ENCODE measurements around the gene OSBPL7.
"Not testable (repeated sequence)": the region's sequence is repeated elsewhere in the genome, so short reads cannot be mapped to it uniquely, and the experiment has no call there.

The OSBPL7 gene

GRCh38 chr17:47791025-47791424, 30.6 kb downstream of the OSBPL7 start:
- FAIRE-seq: no peak
- DNase-seq (ENCODE audit: insufficient read length, low spot score): no peak
- TF ChIP-seq PAX5 (IDR thresholded peaks at IDR 0.05; ENCODE audit: insufficient read depth, low read length, severe bottlenecking) (no peak), SPI1 (IDR thresholded peaks at IDR 0.05; ENCODE audit: low read depth, low read length) (no peak), TAF1 (IDR thresholded peaks at IDR 0.05; ENCODE audit: low read depth, low read length) (no peak), POU2F2 (IDR thresholded peaks at IDR 0.05; ENCODE audit: low read depth, low read length) (no peak), POLR2AphosphoS5 (IDR thresholded peaks at IDR 0.05; ENCODE audit: low read depth, low read length) (no peak), POLR2A (IDR thresholded peaks at IDR 0.05; ENCODE audit: low read depth, low read length) (no peak)

- TF ChIP-seq POLR2A (IDR thresholded peaks at IDR 0.05; ENCODE audit: low read depth, low read length): no peak
- no peak for TF ChIP-seq SPI1 (IDR thresholded peaks at IDR 0.05; ENCODE audit: low read depth, low read length)
- no peak for TF ChIP-seq POU2F2 (IDR thresholded peaks at IDR 0.05; ENCODE audit: low read depth, low read length)
- TF ChIP-seq TAF1 (IDR thresholded peaks at IDR 0.05; ENCODE audit: low read depth, low read length): no peak
- no peak for FAIRE-seq
- DNase-seq (ENCODE audit: insufficient read length, low spot score): no peak
These were observed 31.7 kb downstream of the OSBPL7 start for GRCh38 chr17:47789611-47790561.

- DNase-seq (ENCODE audit: insufficient read length, low spot score): no peak
- no peak for TF ChIP-seq TAF1 (IDR thresholded peaks at IDR 0.05; ENCODE audit: low read depth, low read length)
- no peak for TF ChIP-seq POLR2A (IDR thresholded peaks at IDR 0.05; ENCODE audit: low read depth, low read length)
- no peak for TF ChIP-seq SPI1 (IDR thresholded peaks at IDR 0.05; ENCODE audit: low read depth, low read length)
- TF ChIP-seq POU2F2 (IDR thresholded peaks at IDR 0.05; ENCODE audit: low read depth, low read length): no peak
- TF ChIP-seq POLR2AphosphoS5 (IDR thresholded peaks at IDR 0.05; ENCODE audit: low read depth, low read length): no peak
- no peak for TF ChIP-seq PAX5 (IDR thresholded peaks at IDR 0.05; ENCODE audit: insufficient read depth, low read length, severe bottlenecking)
- FAIRE-seq: no peak
These were observed 36.0 kb downstream of the OSBPL7 start for GRCh38 chr17:47785538-47786123.

GRCh38 chr17:47781397-47781796, 40.2 kb downstream of the OSBPL7 start:
- FAIRE-seq (no peak), DNase-seq (ENCODE audit: insufficient read length, low spot score) (no peak)
- TF ChIP-seq PAX5 (IDR thresholded peaks at IDR 0.05; ENCODE audit: insufficient read depth, low read length, severe bottlenecking) (no peak), TAF1 (IDR thresholded peaks at IDR 0.05; ENCODE audit: low read depth, low read length) (no peak), POU2F2 (IDR thresholded peaks at IDR 0.05; ENCODE audit: low read depth, low read length) (no peak), POLR2A (IDR thresholded peaks at IDR 0.05; ENCODE audit: low read depth, low read length) (no peak), SPI1 (IDR thresholded peaks at IDR 0.05; ENCODE audit: low read depth, low read length) (no peak), POLR2AphosphoS5 (IDR thresholded peaks at IDR 0.05; ENCODE audit: low read depth, low read length) (no peak)

- FAIRE-seq: no peak
- TF ChIP-seq TAF1 (IDR thresholded peaks at IDR 0.05; ENCODE audit: low read depth, low read length) (no peak), POLR2A (IDR thresholded peaks at IDR 0.05; ENCODE audit: low read depth, low read length) (no peak), POU2F2 (IDR thresholded peaks at IDR 0.05; ENCODE audit: low read depth, low read length) (no peak), PAX5 (IDR thresholded peaks at IDR 0.05; ENCODE audit: insufficient read depth, low read length, severe bottlenecking) (no peak), POLR2AphosphoS5 (IDR thresholded peaks at IDR 0.05; ENCODE audit: low read depth, low read length) (no peak), SPI1 (IDR thresholded peaks at IDR 0.05; ENCODE audit: low read depth, low read length) (no peak)
These were observed 43.4 kb downstream of the OSBPL7 start for GRCh38 chr17:47778184-47778635.

GRCh38 chr17:47776330-47777197, 45.0 kb downstream of the OSBPL7 start:
- DNase-seq (ENCODE audit: insufficient read length, low spot score) (peak; percentile 59), FAIRE-seq (peak; percentile 82)
- TF ChIP-seq TAF1 (IDR thresholded peaks at IDR 0.05; ENCODE audit: low read depth, low read length) (no peak), POLR2A (IDR thresholded peaks at IDR 0.05; ENCODE audit: low read depth, low read length) (no peak), POU2F2 (IDR thresholded peaks at IDR 0.05; ENCODE audit: low read depth, low read length) (no peak), PAX5 (IDR thresholded peaks at IDR 0.05; ENCODE audit: insufficient read depth, low read length, severe bottlenecking) (no peak), SPI1 (IDR thresholded peaks at IDR 0.05; ENCODE audit: low read depth, low read length) (no peak), POLR2AphosphoS5 (IDR thresholded peaks at IDR 0.05; ENCODE audit: low read depth, low read length) (no peak)

More at GRCh38 chr17:47778184-47778635, 43.4 kb downstream of the OSBPL7 start:
- DNase-seq (ENCODE audit: insufficient read length, low spot score): no peak

- FAIRE-seq: no peak
- no peak for DNase-seq (ENCODE audit: insufficient read length, low spot score)
- TF ChIP-seq PAX5 (IDR thresholded peaks at IDR 0.05; ENCODE audit: insufficient read depth, low read length, severe bottlenecking): no peak
- TF ChIP-seq POLR2AphosphoS5 (IDR thresholded peaks at IDR 0.05; ENCODE audit: low read depth, low read length): no peak
- no peak for TF ChIP-seq SPI1 (IDR thresholded peaks at IDR 0.05; ENCODE audit: low read depth, low read length)
These were observed 46.5 kb downstream of the OSBPL7 start for GRCh38 chr17:47774987-47775580.

- TF ChIP-seq TAF1 (IDR thresholded peaks at IDR 0.05; ENCODE audit: low read depth, low read length) (no peak), POLR2A (IDR thresholded peaks at IDR 0.05; ENCODE audit: low read depth, low read length) (no peak), POU2F2 (IDR thresholded peaks at IDR 0.05; ENCODE audit: low read depth, low read length) (no peak), SPI1 (IDR thresholded peaks at IDR 0.05; ENCODE audit: low read depth, low read length) (no peak), PAX5 (IDR thresholded peaks at IDR 0.05; ENCODE audit: insufficient read depth, low read length, severe bottlenecking) (no peak), POLR2AphosphoS5 (IDR thresholded peaks at IDR 0.05; ENCODE audit: low read depth, low read length) (no peak)
- DNase-seq (ENCODE audit: insufficient read length, low spot score): no peak
- no peak for FAIRE-seq
These were observed 47.3 kb downstream of the OSBPL7 start for GRCh38 chr17:47774331-47774730.

GRCh38 chr17:47773649-47774048, 47.9 kb downstream of the OSBPL7 start:
- DNase-seq (ENCODE audit: insufficient read length, low spot score); FAIRE-seq: not testable (repeated sequence)

All from GM12891 (cell line).